ENCODE measurements around the gene CSTF3.
"Not testable (repeated sequence)": the region's sequence is repeated elsewhere in the genome, so short reads cannot be mapped to it uniquely, and the experiment has no call there.

The CSTF3 gene

DNA sequence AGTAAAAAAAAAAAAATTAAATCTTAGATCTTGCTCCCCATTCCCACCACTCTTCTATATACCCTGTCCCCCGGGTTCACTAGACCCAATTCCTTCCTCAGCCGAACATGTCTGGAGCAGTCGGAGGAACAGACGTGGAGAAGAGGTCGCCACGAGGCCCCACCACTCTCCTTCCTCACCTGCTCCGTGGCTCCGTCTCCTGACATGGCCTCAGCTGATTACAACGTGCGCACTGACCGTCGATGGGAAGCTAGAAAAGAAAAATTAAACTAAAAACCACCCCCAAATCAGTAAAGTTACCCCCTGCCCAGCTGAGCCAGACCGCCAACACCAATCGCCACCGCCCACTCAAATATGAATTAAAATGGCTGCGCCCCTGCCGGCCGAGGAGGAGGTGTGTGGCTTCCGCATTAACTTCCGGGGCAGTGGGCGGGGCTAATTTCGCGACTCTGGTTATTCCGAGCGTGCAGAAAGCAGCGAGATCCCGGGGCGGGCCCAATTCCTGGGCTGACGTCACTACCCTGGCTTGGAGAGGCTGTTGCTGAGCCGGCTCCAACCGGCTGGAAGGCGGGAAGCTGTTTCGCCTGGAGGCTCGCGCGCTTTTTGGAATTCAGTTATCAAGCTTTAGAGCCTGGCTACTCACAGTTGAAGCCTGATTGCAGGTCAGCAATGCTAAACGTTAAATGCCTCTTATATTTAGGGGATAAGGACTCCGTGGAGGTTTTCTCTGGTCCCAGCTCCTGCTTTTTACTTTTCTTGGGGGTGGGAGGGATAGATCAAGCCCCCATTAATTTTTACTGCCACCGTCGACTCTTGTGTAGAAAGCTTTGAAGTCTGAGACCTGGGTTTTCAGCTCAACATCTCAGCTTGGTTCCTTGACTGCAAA is at the start of gene CSTF3:
TSS of gene CSTF3 (minus strand) at position 361 of the 886 bp plus-strand sequence. CDS start at position 206, 155 bp downstream.
- DNase-seq: peak; percentile 100

- no peak for DNase-seq
These were observed 46.9 kb upstream of the CSTF3 start for GRCh38 chr11:33208150-33208549.

- no peak for DNase-seq
These were observed 46.2 kb upstream of the CSTF3 start for GRCh38 chr11:33207408-33207985.

GRCh38 chr11:33197915-33198727 is 36.8 kb upstream of the CSTF3 start:
- DNase-seq: no peak

GRCh38 chr11:33195462-33196173 is 34.3 kb upstream of the CSTF3 start:
- DNase-seq: no peak

DNA sequence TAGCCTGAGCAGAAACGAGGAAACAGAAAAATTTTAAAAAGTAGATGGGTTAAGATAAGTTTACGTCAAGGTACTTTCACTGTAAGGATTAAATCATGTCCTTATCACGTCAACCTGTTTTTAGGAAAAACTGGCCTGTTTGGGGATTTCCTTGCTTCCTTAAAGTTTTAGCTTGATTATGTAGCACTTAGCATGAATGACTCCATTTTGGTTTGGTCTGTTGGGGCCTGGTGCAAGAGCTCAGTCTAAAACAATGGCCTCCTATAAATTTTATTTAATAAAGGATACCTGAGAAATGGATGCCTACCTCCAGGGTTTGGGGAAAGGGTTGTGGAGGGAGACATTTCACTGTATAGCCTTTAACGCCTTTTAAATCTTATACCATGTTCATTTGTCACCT is 33.2 kb upstream of the CSTF3 start:
- DNase-seq: no peak

DNA sequence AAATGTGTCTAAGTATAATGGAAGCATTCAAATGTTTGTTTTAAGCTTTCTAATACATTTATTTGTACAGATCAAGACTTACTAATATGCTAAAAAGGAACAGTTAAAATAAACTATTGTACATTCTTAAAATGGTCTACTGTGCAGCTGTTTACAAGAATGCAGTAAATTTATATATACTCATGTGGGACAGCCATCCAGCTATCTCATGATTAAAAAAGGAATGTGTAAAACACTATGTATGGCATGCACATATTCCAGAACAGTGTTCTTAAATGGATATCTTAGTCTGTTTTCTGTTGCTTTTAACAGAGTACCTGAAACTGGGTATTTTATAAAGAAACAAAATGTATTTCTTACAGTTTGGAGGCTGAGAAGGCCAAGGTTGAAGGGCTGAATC is 30.2 kb upstream of the CSTF3 start:
- no peak for DNase-seq

DNA sequence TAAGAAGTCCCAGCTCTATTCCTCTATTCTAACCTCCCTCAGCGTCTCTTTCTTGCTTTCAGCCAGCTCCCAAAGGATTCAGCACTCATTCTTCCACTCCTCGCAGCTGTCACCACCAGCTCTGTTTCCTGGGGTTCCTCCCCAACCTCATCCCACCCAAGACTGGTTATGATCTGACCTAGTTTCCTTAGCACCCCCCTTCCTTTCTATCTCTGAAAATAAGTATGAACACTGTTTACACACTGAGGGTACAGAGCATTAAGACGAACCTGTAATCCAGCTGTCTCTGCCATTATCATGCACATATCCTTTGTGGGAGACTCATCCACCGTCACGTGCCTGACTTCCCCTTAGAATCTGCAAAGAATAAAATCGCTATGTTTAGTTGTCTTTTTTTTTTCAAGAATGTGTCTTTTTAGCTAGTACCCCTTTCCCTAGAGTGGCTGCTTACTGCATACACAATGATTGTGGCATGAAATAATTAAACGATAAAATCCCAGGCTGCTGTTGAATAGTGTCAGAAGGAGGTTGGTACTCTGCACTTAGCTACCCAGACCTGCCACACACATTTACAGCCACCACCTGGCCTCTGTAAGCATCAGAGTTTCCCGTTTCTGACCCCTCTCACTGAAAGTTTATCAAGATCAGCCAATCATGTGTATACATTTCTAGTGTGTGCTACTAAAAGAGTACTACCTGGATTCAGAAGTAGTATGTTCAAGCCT is 26.9 kb upstream of the CSTF3 start:
- DNase-seq: no peak

GRCh38 chr11:33185756-33186155 is 24.5 kb upstream of the CSTF3 start:
- no peak for DNase-seq

- no peak for DNase-seq
These were observed 21.1 kb upstream of the CSTF3 start for GRCh38 chr11:33182246-33182878.

DNA sequence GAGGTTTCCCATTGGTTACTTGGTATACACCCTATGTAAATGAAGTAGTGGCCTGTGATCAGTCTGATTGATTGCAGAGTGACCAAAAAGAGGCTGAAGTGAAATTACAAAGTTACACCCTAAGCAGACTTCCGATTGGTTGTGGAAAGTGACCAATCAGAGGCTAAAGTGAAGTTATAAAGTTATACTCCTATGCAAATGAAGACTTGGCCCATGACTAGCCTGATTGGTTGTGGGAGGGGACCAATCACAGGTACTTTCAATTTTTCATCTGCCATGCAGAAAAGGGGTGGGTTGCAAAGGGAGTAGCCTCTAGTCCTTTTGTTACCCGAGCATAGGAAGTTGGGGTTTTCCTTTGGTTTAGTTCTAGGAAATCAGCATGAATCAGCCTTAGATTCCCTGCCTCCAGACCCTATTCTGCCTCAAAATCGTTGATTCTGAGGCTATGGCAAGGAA is 18.1 kb upstream of the CSTF3 start:
- no peak for DNase-seq

GRCh38 chr11:33178443-33179180 is 17.3 kb upstream of the CSTF3 start:
- DNase-seq: no peak

- no peak for DNase-seq
These were observed 16.5 kb upstream of the CSTF3 start for GRCh38 chr11:33177676-33178336.

DNA sequence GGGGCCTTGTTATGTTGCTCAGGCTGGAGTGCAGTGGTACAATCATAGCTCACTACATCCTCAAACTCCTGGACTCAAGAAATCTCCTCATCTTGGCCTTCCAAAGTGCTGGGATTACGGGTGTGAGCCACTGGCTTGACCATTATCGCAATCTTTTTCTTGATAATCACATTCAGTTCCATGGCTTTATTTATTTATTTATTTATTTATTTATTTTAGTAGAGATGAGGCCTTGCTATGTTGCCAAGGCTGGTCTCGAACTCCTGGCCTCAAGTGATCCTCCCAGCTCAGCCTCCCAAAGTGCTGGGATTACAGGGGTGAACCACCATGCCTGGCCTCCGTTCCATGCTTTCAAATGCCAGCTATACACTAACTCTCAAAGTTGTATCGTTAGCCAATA is 15.5 kb upstream of the CSTF3 start:
- not testable (repeated sequence) for DNase-seq

DNA sequence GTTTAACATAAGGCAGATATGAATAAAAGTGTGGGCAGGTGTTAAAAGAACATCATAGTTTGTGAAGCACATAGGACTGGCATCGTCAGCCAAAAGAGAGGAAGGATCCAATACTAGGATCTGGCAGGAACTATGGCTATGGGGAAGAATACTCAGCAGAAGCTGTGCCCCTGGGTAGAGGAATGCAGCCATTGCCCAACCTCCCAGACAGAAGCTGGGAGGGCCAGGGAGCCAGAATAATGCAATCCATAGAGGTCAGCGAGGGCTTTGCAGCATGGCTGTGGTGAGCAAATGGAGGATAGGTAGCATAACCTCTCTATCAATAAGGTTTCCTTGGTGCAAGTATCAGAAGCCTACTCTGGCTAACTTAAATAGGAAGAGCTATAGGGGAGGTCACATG is 11.7 kb upstream of the CSTF3 start:
- DNase-seq: no peak

DNA sequence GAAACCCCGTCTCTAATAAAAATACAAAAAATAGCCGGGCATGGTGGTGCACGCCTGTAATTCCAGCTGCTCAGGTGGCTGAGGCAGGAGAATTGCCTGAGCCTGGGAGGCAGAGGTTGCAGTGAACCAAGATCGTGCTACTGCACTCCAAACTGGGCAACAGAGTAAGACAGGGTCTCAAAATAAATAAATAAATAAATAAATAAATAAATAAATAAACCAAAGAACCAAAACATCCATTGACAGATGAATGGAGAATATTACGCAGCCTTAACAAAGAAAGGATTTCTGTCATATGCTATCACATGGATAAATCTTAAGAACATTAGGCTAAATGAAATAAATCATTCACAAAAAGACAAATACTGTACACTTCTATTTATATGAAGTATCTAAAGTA is 11.1 kb upstream of the CSTF3 start:
- DNase-seq: no peak

- DNase-seq: no peak
These were observed 10.0 kb upstream of the CSTF3 start for GRCh38 chr11:33171251-33171650.

DNA sequence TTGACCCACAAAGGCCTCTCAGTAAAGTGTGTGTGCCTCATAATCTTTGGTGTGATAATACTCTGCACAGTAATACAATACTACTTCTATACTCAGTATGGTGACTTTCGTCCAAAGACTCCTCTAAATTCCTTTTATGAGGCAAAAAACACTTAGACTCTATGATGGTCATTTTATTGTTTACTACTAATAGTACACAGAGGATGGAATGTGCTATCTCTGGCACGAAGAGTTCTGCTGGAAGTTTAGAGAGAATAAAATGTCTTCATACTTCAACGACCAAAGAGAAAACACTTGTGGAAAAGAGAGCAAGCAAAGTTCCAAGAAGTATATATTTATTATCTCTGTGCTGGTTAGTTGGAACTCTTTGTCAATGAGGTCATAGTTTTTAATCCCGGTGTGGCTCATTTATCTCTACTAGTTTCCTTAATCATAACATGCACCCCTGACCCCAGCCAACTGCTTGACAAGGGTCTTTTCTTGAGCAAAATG is 7.5 kb upstream of the CSTF3 start:
- DNase-seq: no peak

- DNase-seq: no peak
These were observed 1.6 kb upstream of the CSTF3 start for GRCh38 chr11:33162831-33163230.

DNA sequence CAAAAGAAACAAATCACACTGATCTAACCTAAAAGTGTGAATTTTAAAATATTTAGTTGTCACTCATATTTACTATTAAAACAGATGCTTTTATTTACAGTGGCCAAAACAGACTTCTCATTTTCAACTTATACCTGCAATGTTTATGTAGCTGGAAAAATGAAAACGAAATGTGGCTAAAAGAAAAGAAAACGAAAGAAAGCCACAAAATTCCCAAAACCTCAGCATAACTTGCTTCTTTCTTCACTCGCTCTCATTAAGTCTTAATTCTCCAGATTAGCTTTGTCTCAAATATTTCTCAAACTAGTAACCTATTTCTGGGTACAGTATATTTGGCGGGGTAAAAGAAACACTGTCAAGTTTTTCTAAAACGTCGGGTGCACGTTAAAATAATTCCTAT is 693 bp downstream of the CSTF3 start:
- DNase-seq: no peak
